Superior temporal gyrus (tissue), 1 donor: ENCODE measurements around the gene GCGR.
"Not testable (repeated sequence)": the region's sequence is repeated elsewhere in the genome, so short reads cannot be mapped to it uniquely, and the experiment has no call there.

Source experiments
- DNase-seq: peaks from one replicate; pipeline ENCODE4 v3.0.0-alpha.2; 2016; ENCODE audit errors: extremely low spot score

GCGR gene

GRCh38 chr17:81832608-81833159 is 28.7 kb downstream of the GCGR start:
- DNase-seq, result no peak

DNA sequence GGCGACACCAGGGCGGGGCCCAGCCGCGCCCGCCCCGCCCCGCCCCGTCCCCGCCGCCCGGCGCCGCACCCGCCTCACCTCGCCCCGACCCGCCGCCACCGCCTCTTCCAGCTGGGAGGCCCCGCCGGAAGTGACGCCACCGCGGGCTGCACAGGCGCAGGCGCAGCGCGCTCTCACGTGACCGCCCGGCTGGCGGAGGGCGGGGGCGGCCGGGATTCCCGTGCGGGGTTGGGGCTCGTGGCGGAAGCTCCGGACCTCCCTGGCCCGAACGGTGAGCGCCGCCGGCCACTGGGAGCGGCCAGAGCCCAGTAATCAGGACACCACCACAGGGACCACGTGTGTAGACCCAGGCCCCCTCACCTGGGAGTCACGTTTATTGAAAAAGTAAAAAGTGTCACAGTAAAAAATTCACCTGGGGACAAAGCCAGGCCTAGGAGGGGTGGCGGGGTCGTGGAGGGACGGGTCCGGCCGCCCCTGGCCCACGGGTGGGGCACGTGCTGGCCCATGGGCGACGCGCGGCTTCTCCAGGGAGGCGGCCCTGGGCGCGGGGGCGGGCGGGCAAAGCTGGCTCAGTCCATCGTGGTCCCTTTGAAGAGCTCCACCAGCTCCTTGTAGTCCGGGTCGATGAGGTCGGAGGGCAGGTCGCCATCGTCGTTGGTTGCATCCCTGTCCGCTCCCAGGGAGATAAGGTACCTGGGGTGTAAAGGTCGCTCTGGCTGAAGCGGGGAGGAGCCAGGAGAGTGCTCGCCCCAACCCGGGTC is 29.4 kb downstream of the GCGR start, which contains the start of gene MCRIP1:
Gene MCRIP1 (minus strand): TSS at position 132 of the 761 bp plus-strand sequence. CDS start 8,785 bp downstream, outside the sequence.
- peak; percentile 88 for DNase-seq

- DNase-seq, result no peak
Measured at GRCh38 chr17:81833921-81834830, 30.2 kb downstream of the GCGR start.

DNA sequence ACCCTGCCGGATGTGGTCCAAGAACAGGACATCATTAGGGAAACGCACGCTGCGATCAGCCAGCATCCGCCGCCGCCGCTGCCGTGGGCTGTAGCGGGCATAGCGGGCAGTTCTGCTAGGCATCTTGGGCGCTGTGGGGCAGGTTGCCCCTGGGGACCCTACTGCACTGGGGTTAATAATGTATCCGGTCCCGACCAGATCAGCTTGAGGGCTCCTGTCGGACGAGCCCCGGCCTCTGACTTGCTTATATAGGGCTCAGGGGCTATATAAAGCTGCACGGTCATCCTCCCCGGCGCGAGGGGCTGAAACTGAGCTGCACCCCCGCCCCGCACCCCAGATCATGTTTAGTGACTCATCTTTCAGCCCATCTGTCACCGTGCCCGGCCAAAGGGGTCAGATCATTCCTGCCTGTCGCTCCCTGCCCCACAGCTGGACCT is 30.9 kb downstream of the GCGR start, which contains the start of gene PPP1R27:
Gene PPP1R27 (minus strand): TSS at position 220 of the 437 bp plus-strand sequence. CDS start 97 bp downstream, at position 123.
- no peak for DNase-seq

GRCh38 chr17:81837641-81838040 is 33.7 kb downstream of the GCGR start:
- DNase-seq, result no peak

DNA sequence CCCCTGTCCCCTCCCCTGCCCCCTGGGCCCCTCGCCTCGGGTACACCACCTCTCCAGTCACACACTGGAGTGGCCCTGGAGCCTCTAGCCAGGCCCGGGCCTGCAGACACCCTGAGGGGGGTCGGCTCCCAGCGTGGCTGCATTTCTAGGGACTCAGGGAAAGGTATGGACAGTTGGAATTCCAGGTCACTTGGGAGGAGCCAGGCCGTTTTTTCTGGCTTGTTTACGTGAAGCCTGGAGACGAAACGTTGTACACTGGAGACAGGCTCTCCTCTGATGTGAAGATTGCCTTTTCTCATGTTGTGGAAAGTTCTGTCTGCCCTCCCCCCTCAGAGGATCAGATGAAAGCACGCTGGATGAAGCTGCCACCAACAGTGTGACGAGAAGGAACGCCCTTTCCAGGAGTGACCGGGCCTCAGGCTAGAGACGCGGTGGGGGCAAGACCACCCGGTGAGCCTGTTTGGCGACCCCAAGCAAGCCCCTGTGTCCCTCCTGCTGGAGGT is 34.9 kb downstream of the GCGR start:
- no peak for DNase-seq

GRCh38 chr17:81839301-81839700 is 35.4 kb downstream of the GCGR start:
- no peak for DNase-seq

GRCh38 chr17:81840059-81840458 is 36.1 kb downstream of the GCGR start:
- DNase-seq, result not testable (repeated sequence)

GRCh38 chr17:81840826-81841778 is 37.2 kb downstream of the GCGR start:
- no peak for DNase-seq

- DNase-seq, result no peak
Measured at GRCh38 chr17:81841866-81842265, 37.9 kb downstream of the GCGR start.

- no peak for DNase-seq
Measured at GRCh38 chr17:81842378-81842724, 38.4 kb downstream of the GCGR start.

DNA sequence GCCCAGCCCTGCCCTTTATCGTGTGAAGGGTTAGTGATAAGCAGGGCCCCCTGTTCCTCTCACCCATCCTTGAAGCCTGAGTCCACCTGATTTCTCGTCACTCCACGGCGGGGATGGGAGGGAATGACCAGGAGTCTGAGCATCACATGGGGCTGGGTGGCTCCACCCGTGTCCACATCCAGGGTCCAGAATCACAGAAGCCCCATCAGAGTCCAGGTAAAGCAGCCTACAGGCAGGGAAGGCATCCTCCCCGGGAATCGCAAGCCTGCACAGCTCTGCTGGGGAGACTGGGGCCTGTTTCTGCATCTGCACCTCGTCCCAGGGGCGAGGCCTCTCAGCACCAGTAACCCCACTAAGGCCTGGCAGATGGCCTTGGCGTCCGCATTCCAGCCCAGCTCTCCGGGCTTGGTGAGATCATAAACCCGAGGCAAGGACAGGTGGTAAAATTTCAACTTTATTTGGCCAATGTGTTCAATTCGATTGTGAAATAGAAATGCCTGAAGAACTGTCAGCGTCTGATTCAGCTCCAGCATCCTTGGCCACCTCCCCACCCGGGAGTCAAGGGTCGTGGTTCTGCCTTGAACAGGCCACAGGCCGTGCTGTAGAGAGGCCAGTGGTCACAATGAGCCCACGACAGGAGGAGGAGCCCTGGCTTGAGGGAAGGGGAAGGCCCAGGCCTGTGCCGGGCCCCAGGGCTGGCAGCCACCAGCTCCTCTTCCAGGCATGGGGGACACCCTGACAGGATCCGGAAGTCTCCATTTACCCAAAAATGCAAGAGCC is 39.0 kb downstream of the GCGR start:
- no peak for DNase-seq

- DNase-seq, result no peak
Measured at GRCh38 chr17:81843713-81844326, 39.9 kb downstream of the GCGR start.

GRCh38 chr17:81844327-81844851 is 40.4 kb downstream of the GCGR start:
- DNase-seq, result no peak

GRCh38 chr17:81844887-81845286 is 40.9 kb downstream of the GCGR start:
- no peak for DNase-seq

DNA sequence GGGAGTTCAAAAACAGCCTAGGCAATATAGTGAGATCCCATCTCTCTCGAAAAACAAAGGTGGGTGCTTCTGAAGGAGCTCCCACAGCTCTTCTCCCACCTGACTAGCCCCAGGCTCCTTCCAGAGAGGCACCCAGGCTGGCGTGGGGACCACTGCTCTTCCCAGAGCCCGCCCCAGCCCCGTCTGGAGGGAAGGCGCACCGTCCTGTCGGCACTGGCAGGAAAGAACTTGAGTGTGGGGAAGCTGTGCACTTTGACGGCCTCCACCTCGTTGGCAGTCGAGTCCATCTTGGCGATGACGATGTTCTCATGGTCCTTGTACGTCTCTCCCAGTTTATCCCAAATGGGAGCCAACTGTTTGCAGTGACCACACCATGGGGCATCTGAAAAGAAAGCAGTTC is 41.4 kb downstream of the GCGR start:
- no peak for DNase-seq

DNA sequence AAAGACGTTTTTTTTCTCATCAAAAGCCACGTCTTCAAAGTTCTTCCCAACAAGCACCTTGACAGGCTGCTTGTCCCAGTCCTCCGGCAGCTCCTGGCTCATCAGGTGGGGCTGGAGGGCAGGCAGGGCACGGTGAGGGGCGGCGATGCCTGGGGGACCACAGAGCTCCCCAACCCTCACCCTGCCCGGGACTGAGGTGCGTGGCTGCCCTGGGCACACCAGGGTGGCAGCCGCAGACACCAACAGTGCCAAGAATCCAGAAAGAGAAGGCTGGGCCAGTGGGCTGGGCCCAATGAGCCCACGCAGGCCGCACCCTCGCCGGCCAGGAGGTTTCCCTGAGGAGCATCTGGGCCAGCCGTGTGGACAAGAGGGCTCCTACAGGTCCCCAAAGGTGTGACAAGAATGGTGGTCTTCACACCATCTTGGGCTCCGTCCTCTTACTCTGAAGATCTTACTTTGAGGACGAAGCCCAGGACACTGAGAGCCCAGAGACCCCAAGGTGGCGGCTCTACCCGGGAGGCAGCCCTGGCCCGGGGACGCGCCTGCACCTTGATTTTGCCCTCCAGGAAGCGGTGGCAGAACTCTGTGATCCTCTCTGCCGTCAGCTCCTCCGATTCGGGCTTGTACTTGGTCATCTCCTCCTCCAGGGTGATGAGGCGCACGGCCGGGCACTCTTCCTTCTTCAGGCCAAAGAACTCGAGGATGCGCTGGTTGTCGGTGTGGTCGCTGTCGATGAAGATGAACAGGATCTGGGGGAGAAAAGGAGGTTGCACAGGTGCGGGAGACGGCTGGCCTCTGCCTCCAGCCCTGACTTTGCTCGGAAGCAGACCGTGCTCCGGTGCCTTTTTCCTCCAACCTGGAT is 42.2 kb downstream of the GCGR start:
- DNase-seq, result no peak
